Measurements from ENCODE around the gene GLRA3. TPM values are rescaled to one million over a fixed set of nuclear protein-coding genes. Genes with fewer than 3 reads are reported as not detected.

GLRA3 gene
- total and polyA plus RNA-seq, 2 of the 8 experiments (the other 6 are each of a cell fraction or from before 2014, with no cell fraction given): 0.02 TPM; not detected in 1

DNA sequence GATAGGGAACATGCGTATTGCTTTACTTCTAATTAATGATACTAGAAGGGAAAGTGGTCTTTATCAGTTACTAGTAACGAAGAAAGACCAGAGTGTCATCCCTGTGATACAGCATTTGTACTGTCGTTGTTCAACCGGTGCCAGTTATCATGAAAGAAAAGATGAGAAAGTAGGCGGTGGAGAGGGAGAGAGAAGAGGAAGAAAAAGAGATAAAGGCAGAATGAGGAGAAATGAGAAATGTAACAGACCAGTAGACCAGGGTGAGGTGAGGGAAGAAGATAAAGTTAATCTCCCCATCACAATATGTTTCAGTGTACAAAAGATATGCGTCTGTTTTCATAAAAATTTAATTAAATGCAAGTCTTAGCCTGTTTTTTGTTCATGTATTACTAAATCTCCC is 171.6 kb downstream of the GLRA3 start (continued):
- TF ChIP-seq RBBP5 (IDR thresholded peaks at IDR 0.05; ENCODE audit: borderline replicate concordance, low read depth, low read length) (no peak), SIN3A (conservative IDR thresholded peaks at IDR 0.05 in 1 of 2, IDR thresholded peaks at IDR 0.05 in 1 of 2; ENCODE audit: low read depth in 1 of 2, low read length in 2 of 2) (no peak), CEBPB (IDR thresholded peaks at IDR 0.05; ENCODE audit: low read depth, low read length) (no peak)

All from H1 (cell line).